ENCODE measurements around the gene SLC19A1. TPM values are rescaled to one million over a fixed set of nuclear protein-coding genes. Genes with fewer than 3 reads are reported as not detected.

The SLC19A1 gene
- total RNA-seq, 2 donors from 2014 or later: 10.8 to 13.7 TPM

DNA sequence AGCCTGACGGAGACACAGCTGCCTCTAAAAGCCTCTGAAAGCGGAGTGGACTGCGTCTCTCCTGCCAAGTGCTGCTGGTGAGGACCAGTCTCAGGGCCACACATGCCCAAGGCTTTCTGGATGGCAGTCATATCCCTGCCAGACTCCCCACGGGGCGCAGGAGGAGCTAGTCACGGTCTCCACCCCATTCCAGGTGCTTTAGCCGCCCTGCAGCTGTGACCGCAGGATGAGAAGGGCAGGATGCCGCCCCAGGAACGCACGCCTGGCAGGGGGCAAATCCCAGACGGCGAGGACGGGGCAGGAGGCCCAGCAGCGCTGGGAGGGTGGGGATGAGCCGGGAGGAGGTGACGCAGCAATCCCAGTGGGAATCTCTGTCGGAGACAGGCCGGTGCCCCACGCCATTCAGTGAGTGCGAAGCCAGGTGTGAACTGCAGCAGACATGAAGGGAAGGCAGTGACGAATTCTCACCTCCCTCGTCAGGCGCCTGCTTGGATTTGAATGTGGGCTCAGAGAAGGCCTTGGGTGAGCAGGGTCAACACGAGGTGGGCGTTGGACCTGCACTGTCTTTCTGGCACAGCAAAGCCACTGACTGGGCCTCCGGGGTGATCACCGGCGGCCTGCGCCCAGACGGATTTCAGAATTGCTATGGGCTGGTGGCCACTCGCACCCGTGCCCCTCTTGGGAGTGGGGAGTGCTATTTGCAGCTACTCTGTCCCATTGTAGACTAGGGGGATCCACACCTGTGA, 38.5 kb upstream of the SLC19A1 start:
- ATAC-seq (no peak), DNase-seq (no peak)
- H3K9me3 ChIP-seq (ENCODE audit: control insufficient read depth, low read length, poor library complexity, severe bottlenecking): no peaks in the 10 kb centered on the region
- Mint-ChIP-seq H3K4me1 (no peaks in the 10 kb centered on the region), H3K27me3 (peaks cover 9% of the 10 kb centered on the region), H3K27ac (no peak overlapping the region), H3K36me3 (ENCODE audit: low read depth) (no peaks in the 10 kb centered on the region), H3K4me3 (no peak overlapping the region)

DNA sequence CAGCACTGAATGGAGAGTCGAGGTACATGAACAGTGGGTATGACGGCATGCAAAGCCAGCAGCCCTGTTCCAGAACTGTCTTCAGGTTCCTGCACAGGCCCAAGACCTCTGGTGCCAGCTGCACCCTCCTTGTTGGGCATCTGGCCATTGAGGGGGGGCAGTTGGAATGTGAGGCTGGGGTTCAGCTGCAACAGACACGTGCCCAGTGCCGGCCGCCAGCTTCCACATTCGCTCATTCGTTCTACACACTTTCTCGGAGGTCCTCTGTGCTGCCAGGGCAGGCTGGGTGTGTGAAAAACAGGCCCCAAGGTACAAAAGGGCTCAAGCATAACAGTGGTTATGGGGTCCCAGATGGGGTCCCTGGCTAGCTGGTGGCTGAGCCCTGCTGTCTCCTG, 37.9 kb upstream of the SLC19A1 start:
- H3K4me1 Mint-ChIP-seq: no peaks in the 10 kb centered on the region
- no peak for ATAC-seq
- no peak for DNase-seq
- no peaks in the 10 kb centered on the region for H3K9me3 ChIP-seq (ENCODE audit: control insufficient read depth, low read length, poor library complexity, severe bottlenecking)
- no peak overlapping the region for H3K4me3 Mint-ChIP-seq
- no peaks in the 10 kb centered on the region for H3K36me3 Mint-ChIP-seq (ENCODE audit: low read depth)
- peaks cover 9% of the 10 kb centered on the region for H3K27me3 Mint-ChIP-seq
- no peak overlapping the region for H3K27ac Mint-ChIP-seq

DNA sequence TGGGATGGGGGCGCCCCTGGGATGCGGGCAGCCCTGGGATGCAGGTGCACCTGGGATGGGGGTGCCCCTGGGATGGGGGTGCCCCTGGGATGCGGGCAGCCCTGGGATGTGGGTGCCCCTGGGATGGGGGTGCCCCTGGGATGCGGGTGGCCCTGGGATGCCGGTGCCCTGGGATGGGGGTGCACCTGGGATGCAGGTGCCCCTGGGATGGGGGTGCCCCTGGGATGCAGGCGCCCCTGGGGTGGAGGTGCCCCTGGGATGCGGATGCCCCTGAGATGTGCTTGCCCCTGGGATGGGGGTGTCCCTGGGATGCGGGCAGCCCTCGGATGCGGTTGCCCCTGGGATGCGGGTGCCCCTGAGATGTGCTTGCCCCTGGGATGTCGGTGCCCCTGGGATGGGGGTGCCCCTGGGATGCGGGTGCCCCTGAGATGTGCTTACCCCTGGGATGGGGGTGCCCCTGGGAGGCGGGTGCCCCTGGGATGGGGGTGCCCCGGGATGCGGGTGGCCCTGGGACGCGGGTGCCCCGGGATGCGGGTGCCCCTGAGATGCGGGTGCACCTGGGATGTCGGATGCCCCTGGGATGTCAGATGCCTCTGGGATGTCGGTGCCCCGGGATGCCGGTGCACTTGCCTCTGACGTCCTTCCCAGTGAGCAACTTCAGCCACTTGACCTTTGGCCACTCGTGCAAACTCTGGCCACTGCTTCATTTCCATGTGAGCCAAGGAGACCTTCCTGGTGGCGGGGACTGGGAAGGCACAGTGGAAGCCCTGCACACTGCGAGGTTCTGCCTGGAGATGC, 37.3 kb upstream of the SLC19A1 start:
- Mint-ChIP-seq H3K4me1 (no peaks in the 10 kb centered on the region), H3K4me3 (no peak overlapping the region), H3K27ac (no peak overlapping the region), H3K36me3 (ENCODE audit: low read depth) (no peaks in the 10 kb centered on the region), H3K27me3 (peaks cover 9% of the 10 kb centered on the region)
- no peak for ATAC-seq
- H3K9me3 ChIP-seq (ENCODE audit: control insufficient read depth, low read length, poor library complexity, severe bottlenecking): no peaks in the 10 kb centered on the region
- no peak for DNase-seq

DNA sequence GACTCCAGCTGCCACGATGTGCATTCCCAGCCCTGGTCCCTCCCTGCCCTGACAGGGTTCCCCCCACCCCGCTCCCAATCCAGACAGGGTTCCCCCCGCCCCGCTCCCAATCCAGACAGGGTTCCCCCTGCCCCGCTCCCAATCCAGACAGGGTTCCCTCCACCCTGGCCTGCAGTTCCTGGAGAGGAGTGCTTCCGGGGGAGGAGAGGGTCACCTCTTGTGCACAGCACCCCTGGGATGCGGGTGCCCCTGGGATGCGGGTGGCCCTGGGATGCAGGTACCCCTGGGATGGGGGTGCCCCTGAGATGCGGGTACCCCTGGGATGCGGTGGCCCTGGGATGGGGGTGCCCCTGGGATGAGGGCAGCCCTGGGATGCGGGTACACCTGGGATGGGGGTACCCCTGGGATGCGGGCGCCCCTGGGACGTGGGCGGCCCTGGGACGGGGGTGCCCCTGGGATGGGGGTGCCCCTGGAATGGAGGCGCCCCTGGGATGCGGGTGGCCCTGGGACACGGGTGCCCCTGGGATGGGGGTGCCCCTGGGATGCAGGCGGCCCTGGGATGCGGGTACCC, 36.7 kb upstream of the SLC19A1 start:
- ATAC-seq: no peak

DNA sequence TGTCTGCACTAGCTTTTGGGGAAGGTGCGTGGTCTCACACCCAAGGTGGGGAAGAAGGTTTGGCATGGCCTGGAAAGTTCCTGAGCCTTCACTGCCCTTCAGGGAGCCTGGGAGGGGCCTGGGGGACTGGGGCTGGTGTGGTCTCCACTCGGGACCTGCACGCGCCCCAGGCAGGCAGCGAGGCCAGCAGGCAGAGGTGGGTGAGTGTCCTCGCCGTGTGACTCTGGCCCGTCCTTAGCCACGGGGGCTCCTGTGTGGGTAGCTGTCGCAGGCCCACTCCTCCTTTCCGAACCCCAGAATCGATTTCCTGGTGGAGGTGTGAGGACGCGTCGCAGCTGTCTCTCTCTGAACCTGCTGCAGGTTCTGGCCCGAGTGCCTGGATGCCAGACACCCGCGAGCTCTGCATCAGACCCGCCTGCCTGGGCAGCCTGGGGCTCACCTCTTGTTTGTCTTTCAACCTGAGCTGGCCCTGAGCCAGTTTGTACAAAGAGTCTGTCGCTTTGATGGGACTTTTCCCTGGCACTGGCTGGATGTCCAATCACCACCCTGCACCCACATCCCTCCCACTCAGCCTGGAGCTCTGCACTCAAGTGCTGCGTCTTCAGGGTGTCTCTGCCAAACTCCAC, 36.0 kb upstream of the SLC19A1 start:
- no peaks in the 10 kb centered on the region for H3K4me1 Mint-ChIP-seq
- no peak for ATAC-seq
- no peak overlapping the region for H3K27ac Mint-ChIP-seq
- DNase-seq: no peak
- H3K9me3 ChIP-seq (ENCODE audit: control insufficient read depth, low read length, poor library complexity, severe bottlenecking): no peaks in the 10 kb centered on the region
- H3K27me3 Mint-ChIP-seq: peaks cover 9% of the 10 kb centered on the region
- H3K4me3 Mint-ChIP-seq: no peak overlapping the region
- H3K36me3 Mint-ChIP-seq (ENCODE audit: low read depth): no peaks in the 10 kb centered on the region

More for the DNA sequence above, 36.7 kb upstream of the SLC19A1 start:
- Mint-ChIP-seq H3K27ac (no peak overlapping the region), H3K27me3 (peaks cover 9% of the 10 kb centered on the region), H3K4me1 (no peaks in the 10 kb centered on the region), H3K4me3 (no peak overlapping the region), H3K36me3 (ENCODE audit: low read depth) (no peaks in the 10 kb centered on the region)
- no peak for DNase-seq
- no peaks in the 10 kb centered on the region for H3K9me3 ChIP-seq (ENCODE audit: control insufficient read depth, low read length, poor library complexity, severe bottlenecking)

DNA sequence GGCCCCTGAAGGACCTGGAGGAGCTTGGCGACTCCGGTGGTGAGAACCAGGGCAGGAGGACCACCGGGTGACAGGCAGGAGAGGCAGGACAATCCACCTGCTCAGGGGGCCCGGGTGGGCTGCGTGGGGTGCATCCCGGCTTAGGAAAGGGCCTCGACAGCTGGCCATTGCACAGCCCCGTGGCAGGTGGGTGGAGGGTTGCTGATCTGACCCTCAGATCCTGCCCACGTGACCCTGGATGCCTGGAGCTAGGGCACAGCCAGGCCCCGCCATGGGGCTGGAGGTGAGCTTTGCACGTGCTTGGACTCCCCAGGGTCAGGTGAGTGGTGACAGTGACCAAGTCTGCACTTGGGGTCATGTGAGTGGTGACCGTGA, 35.5 kb upstream of the SLC19A1 start:
- H3K9me3 ChIP-seq (ENCODE audit: control insufficient read depth, low read length, poor library complexity, severe bottlenecking): no peaks in the 10 kb centered on the region
- Mint-ChIP-seq H3K4me1 (no peaks in the 10 kb centered on the region), H3K27ac (no peak overlapping the region), H3K4me3 (no peak overlapping the region), H3K27me3 (peaks cover 9% of the 10 kb centered on the region), H3K36me3 (ENCODE audit: low read depth) (no peaks in the 10 kb centered on the region)
- ATAC-seq (no peak), DNase-seq (no peak)

DNA sequence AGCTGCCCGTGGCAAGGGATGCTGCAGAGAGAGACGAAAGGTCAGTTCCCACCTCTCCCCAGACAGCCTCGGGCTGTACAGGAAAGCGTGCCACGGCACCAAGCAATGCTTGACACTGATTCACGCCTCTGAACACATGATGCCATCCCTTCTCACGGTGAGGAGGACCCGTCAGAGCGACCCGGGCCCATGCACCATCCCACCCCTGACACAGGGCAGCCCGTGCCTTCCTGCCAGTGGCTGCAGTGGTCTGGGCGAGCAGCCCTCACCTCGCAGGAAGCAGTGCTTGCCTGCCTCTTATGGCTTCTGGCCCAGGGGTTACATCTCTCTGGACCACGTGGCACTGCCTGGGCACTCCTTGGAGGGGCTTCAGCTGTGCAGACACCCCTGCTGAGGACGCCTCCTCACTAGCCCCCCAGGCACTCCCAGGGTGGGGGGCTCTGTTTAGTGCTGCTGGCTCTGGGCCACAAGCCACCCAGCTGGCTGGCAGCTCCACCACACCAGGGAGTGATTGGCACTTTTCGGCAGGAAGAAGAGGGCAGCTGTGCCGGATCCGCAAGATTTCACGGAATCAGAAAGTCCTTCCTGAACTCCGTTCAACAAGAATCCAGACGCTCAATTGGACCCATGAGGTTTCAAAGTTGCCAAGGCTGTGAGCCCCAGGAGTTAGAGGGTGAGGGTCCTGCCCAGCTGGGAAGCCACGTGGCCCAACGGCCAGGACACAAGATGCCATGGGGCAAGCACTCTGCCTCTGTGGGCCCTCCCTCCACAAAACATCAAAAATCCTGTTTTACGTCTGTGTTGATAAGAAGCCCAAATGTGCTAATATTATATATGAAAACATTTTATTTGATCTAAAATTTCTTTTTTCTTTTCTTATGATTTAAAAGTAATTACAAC, 34.8 kb upstream of the SLC19A1 start:
- H3K9me3 ChIP-seq (ENCODE audit: control insufficient read depth, low read length, poor library complexity, severe bottlenecking): no peaks in the 10 kb centered on the region
- no peak for ATAC-seq
- Mint-ChIP-seq H3K4me1 (no peaks in the 10 kb centered on the region), H3K27me3 (peaks cover 9% of the 10 kb centered on the region), H3K36me3 (ENCODE audit: low read depth) (no peaks in the 10 kb centered on the region), H3K4me3 (no peak overlapping the region), H3K27ac (no peak overlapping the region)
- no peak for DNase-seq

DNA sequence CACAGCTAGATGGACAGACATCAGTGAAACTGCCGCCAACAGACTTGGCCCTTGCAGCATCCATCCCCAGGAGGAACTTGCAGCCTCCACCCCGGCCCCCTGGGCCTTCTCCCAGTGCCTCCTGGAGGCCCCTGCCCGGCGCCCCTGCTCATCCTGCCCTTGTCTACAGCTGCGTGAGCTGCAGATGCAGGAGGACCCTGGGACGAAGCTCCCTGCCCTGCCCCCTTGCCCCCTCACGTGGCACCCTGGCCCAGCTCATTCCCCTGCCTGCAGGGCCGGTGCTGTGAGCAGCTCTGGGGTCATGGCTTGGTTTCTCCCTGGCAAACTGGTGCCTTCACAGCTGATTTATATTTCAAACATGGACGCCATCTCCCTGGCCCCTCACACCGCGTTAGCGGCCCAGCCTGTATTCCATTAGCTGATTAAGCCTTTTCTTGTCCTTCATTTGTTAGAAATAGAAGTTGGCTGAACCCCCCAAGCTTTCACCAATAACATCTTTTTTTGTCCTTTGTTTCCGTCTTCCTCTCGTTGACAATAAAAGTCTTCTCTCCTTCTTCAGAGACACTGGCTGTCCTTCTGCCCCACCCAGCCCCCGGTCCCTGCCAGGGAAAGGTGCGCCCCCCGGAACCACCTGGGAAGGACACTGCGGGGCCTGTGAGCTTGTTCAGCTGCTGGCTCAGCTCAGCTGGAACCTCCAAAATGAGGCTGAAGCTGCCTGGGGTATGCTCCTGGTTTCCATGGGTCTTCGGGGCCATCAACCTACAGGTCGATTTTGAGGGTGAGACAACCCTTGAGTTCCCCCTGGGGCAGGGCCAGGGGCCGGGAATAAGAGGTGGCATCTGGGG, 34.0 kb upstream of the SLC19A1 start:
- Mint-ChIP-seq H3K4me1 (no peaks in the 10 kb centered on the region), H3K4me3 (no peak overlapping the region), H3K36me3 (ENCODE audit: low read depth) (no peaks in the 10 kb centered on the region), H3K27ac (no peak overlapping the region), H3K27me3 (peaks cover 9% of the 10 kb centered on the region)
- no peaks in the 10 kb centered on the region for H3K9me3 ChIP-seq (ENCODE audit: control insufficient read depth, low read length, poor library complexity, severe bottlenecking)
- DNase-seq (no peak), ATAC-seq (no peak)

DNA sequence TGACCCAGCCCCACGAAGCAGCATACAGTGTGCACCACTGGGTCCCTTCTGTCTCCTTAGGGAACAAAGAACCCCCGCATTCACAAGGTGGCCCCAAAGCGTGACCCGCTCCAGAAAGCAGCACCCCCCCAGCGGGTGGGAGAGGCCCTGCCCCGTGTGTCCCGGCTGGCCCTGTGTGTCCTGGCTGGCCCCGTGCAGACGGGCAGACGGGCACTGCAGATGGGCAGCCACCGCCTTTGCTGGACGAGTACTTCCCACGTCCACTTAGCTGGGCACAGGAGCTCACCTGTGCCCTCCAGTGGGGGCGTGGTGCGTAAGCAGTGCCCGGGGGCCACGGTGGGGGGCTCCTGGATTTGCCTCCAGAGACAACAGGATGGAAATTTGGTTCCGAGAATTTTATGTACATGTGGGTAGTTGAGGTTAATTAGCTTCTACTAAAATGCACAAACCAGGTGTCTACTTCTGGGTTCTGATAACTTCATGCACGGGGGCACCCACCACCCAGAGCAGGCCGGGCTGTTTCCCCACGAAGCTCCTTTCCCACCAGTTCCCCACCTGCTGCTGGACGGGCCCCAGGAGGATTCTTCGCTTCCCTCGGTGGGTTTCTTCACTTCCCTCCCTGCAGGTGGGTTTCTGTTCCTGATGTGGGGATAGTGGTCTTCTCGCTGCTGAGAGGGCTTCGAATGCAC, 33.2 kb upstream of the SLC19A1 start:
- Mint-ChIP-seq H3K4me3 (no peak overlapping the region), H3K36me3 (ENCODE audit: low read depth) (no peaks in the 10 kb centered on the region), H3K4me1 (no peaks in the 10 kb centered on the region), H3K27ac (no peak overlapping the region), H3K27me3 (peaks cover 9% of the 10 kb centered on the region)
- DNase-seq (no peak), ATAC-seq (no peak)
- H3K9me3 ChIP-seq (ENCODE audit: control insufficient read depth, low read length, poor library complexity, severe bottlenecking): no peaks in the 10 kb centered on the region

DNA sequence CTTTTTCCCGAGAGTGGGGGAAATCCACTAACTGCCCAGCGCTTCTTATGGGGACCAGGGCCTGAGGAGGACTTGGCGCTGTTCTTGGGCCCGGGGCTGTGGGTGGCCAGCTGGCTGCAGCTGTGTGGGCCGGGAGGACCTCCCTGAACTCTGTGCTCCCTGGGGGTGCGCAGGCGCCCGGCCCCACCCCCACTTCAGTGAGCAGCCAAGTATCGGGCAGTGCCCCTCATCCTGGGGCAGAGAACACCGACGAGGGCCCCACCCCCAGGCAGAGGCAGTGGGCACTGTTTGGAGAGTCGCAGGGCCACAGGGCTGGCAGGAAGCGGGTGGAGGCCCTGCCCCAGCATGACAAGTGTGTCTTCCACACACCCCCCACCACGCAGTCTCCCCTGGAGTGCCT, 32.5 kb upstream of the SLC19A1 start:
- no peaks in the 10 kb centered on the region for H3K9me3 ChIP-seq (ENCODE audit: control insufficient read depth, low read length, poor library complexity, severe bottlenecking)
- Mint-ChIP-seq H3K27me3 (peaks cover 9% of the 10 kb centered on the region), H3K27ac (no peak overlapping the region), H3K4me3 (no peak overlapping the region), H3K36me3 (ENCODE audit: low read depth) (no peaks in the 10 kb centered on the region), H3K4me1 (no peaks in the 10 kb centered on the region)
- ATAC-seq (no peak), DNase-seq (no peak)

DNA sequence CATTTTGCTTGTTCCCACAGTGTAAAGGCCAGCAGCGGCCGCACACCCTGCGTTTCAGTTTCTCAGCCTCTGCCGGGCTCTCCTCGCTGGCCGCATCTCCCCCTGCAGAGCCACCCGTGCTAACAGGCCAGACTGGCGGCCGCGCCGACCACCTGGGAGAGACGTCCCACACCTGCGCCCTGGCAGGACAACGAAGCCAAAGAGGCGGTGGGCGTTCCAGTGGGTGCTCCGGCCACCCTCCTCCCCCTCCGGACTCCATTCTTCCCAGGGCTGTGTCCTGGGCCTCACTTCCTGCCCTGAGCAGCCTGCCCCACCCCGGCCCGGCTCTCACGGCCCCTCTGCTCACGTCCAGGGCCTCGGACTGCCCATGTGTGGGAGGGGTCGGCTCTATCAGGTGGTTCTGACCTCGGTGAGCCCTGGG, 31.9 kb upstream of the SLC19A1 start:
- Mint-ChIP-seq H3K4me3 (no peak overlapping the region), H3K4me1 (no peaks in the 10 kb centered on the region), H3K36me3 (ENCODE audit: low read depth) (no peaks in the 10 kb centered on the region), H3K27ac (no peak overlapping the region), H3K27me3 (peaks cover 9% of the 10 kb centered on the region)
- no peak for ATAC-seq
- no peaks in the 10 kb centered on the region for H3K9me3 ChIP-seq (ENCODE audit: control insufficient read depth, low read length, poor library complexity, severe bottlenecking)
- DNase-seq: no peak

Measured in T-helper 17 cell (primary cell).